H1 (cell line): ENCODE measurements around the gene DDX23. TPM values are rescaled to one million over a fixed set of nuclear protein-coding genes. Genes with fewer than 3 reads are reported as not detected.

ENCODE experiments used
- CTCF ChIA-PET: fragments of 300-600 bp; sonication (Branson Sonifier 250); formaldehyde crosslinking; loops from one replicate; lab custom pipeline; 2021; ENCODE audit not compliant: partially characterized antibody; lab: Charles Lee
- POLR2A ChIA-PET: fragments of 300-600 bp; sonication (Branson Sonifier 250); formaldehyde crosslinking; loops from one replicate; lab custom pipeline; 2021; ENCODE audit warnings: inconsistent platforms; ENCODE audit not compliant: partially characterized antibody; lab: Charles Lee
- DNase-seq, 2 experiments: peaks; one replicate each; pipeline versions ENCODE4 v3.0.0 to v3.0.0-alpha.2; 2010 to 2022; ENCODE audit warnings: low spot score in 2 of 2, low read depth in 1 of 2, mixed read lengths in 1 of 2
- FAIRE-seq: peaks from 2 replicates; lab custom pipeline; 2011; peaks lifted over from hg19 to GRCh38; lab: Jason Lieb, UNC
- H2AFZ ChIP-seq: 2 replicates; pipeline ENCODE4 v1.8.1; 2012; ENCODE audit warnings: low read length, inconsistent platforms
- H2AK5ac ChIP-seq: 2 replicates; pipeline ENCODE4 v1.6.1; 2013; ENCODE audit warnings: low read depth, low read length
- H2BK120ac ChIP-seq: replicated peaks from 2 replicates; pipeline ENCODE3; 2013; ENCODE audit warnings: low read depth, low read length, inconsistent platforms
- H2BK12ac ChIP-seq: 2 replicates; pipeline ENCODE4 v1.6.1; 2013; ENCODE audit warnings: low read depth, low read length
- H2BK15ac ChIP-seq: 2 replicates; pipeline ENCODE4 v1.6.1; 2013; ENCODE audit warnings: low read length
- H2BK20ac ChIP-seq: 2 replicates; pipeline ENCODE4 v1.6.1; 2013; ENCODE audit warnings: low read length
- H2BK5ac ChIP-seq: 2 replicates; pipeline ENCODE4 v1.6.1; 2013; ENCODE audit warnings: low read depth, low read length
- H3K14ac ChIP-seq: 2 replicates; pipeline ENCODE4 v1.6.1; 2013; ENCODE audit warnings: inconsistent platforms; ENCODE audit not compliant: insufficient read length
- H3K18ac ChIP-seq: 2 replicates; pipeline ENCODE4 v1.6.1; 2013; ENCODE audit warnings: low read length; ENCODE audit errors: extremely low read depth
- H3K23ac ChIP-seq: 2 replicates; pipeline ENCODE4 v1.6.1; 2013; ENCODE audit warnings: inconsistent platforms; ENCODE audit not compliant: insufficient read length
- H3K23me2 ChIP-seq: 2 replicates; pipeline ENCODE4 v1.6.1; 2013; ENCODE audit warnings: low read depth, low read length
- H3K27ac ChIP-seq: 2 replicates; pipeline ENCODE4 v1.6.1; 2011; ENCODE audit warnings: low read depth, low read length, inconsistent platforms
- H3K27me3 ChIP-seq, 4 experiments: replicated peaks in 1 of 4; 1 replicate in 1 of 4; 2 replicates in 3 of 4; pipeline versions ENCODE4 v1.6.1 to v1.8.1; 2011 to 2013; ENCODE audit warnings: low read length in 3 of 4, mild to moderate bottlenecking in 3 of 4, inconsistent platforms in 2 of 4, mixed read lengths in 2 of 4, moderate library complexity in 1 of 4; ENCODE audit not compliant: control insufficient read depth in 3 of 4, insufficient read depth in 3 of 4; ENCODE audit errors: extremely low read depth in 1 of 4
- H3K36me3 ChIP-seq, 4 experiments: 2 replicates each; pipeline versions ENCODE4 v1.6.1 to v1.8.1; 2011 to 2013; ENCODE audit warnings: mild to moderate bottlenecking in 4 of 4, low read length in 3 of 4, moderate library complexity in 2 of 4, control low read depth in 1 of 4, inconsistent platforms in 1 of 4; ENCODE audit not compliant: insufficient read depth in 4 of 4, control insufficient read depth in 2 of 4
- H3K4ac ChIP-seq: replicated peaks from 2 replicates; pipeline ENCODE3; 2013; ENCODE audit warnings: low read length, low read depth, mixed read lengths, inconsistent platforms; ENCODE audit not compliant: insufficient read length
- H3K4me1 ChIP-seq, 4 experiments: replicated peaks in 1 of 4; 1 replicate in 1 of 4; 2 replicates in 3 of 4; pipeline versions ENCODE4 v1.6.1 to v1.8.1; 2011 to 2013; ENCODE audit warnings: low read length in 3 of 4, inconsistent platforms in 2 of 4, mixed read lengths in 1 of 4; ENCODE audit not compliant: insufficient read depth in 4 of 4, control insufficient read depth in 3 of 4
- H3K4me2 ChIP-seq, 2 experiments: 2 replicates each; pipeline versions ENCODE4 v1.6.1 to v1.8.1; 2011 to 2013; ENCODE audit warnings: low read depth in 2 of 2, low read length in 2 of 2, control low read depth in 1 of 2, inconsistent platforms in 1 of 2, mild to moderate bottlenecking in 1 of 2; ENCODE audit not compliant: insufficient read depth in 1 of 2
- H3K4me3 ChIP-seq, 4 experiments: fragments of 200-600, 300-600 bp in 1 of 4; sonication (generic), shearing (Covaris generic), sonication (Bioruptor Twin) in 1 of 4; 2 replicates each; pipeline versions ENCODE4 v1.5.1 to v1.8.1; 2011 to 2016; ENCODE audit warnings: low read length in 4 of 4, low read depth in 3 of 4, control low read depth in 2 of 4, inconsistent platforms in 2 of 4, mild to moderate bottlenecking in 2 of 4, mixed read lengths in 1 of 4, moderate library complexity in 1 of 4; ENCODE audit not compliant: insufficient read depth in 2 of 4; ENCODE audit errors: extremely low read depth in 1 of 4
- H3K56ac ChIP-seq: replicated peaks from 2 replicates; pipeline ENCODE3; 2013; ENCODE audit warnings: low read depth, mild to moderate bottlenecking, mixed read lengths, low read length, inconsistent platforms; ENCODE audit not compliant: insufficient read length
- H3K79me1 ChIP-seq: 2 replicates; pipeline ENCODE4 v1.6.1; 2013; ENCODE audit warnings: low read depth, low read length, control low read depth
- H3K79me2 ChIP-seq, 2 experiments: 2 replicates each; pipeline versions ENCODE4 v1.6.1 to v1.8.1; 2012 to 2013; ENCODE audit warnings: low read length in 2 of 2, mild to moderate bottlenecking in 2 of 2, inconsistent platforms in 1 of 2; ENCODE audit not compliant: insufficient read depth in 2 of 2, control insufficient read depth in 1 of 2
- H3K9ac ChIP-seq, 4 experiments: replicated peaks in 1 of 4; 1 replicate in 1 of 4; 2 replicates in 3 of 4; pipeline versions ENCODE4 v1.6.1 to v1.8.1; 2011 to 2013; ENCODE audit warnings: low read depth in 3 of 4, low read length in 3 of 4, control low read depth in 2 of 4, mild to moderate bottlenecking in 2 of 4, moderate library complexity in 2 of 4, inconsistent platforms in 1 of 4; ENCODE audit errors: extremely low read depth in 1 of 4
- H3K9me3 ChIP-seq, 2 experiments: 2 replicates each; pipeline versions ENCODE4 v1.6.1 to v1.8.1; 2012 to 2013; ENCODE audit warnings: mild to moderate bottlenecking in 2 of 2, moderate library complexity in 2 of 2, control low read depth in 1 of 2, inconsistent platforms in 1 of 2, low read depth in 1 of 2, low read length in 1 of 2, mixed read lengths in 1 of 2; ENCODE audit not compliant: insufficient read depth in 2 of 2
- H4K20me1 ChIP-seq, 2 experiments: replicated peaks in 1 of 2; 2 replicates each; pipeline versions ENCODE3 to v1.8.1; 2011 to 2013; ENCODE audit warnings: inconsistent platforms in 2 of 2, low read length in 2 of 2, mild to moderate bottlenecking in 1 of 2; ENCODE audit not compliant: insufficient read depth in 2 of 2, control insufficient read depth in 1 of 2
- H4K5ac ChIP-seq: 2 replicates; pipeline ENCODE4 v1.6.1; 2013; ENCODE audit warnings: low read length, low read depth, mixed read lengths, inconsistent platforms; ENCODE audit not compliant: insufficient read length
- H4K8ac ChIP-seq: 2 replicates; pipeline ENCODE4 v1.8.0; 2013; ENCODE audit warnings: mild to moderate bottlenecking, moderate library complexity, low read length, inconsistent platforms; ENCODE audit not compliant: insufficient read depth; ENCODE audit errors: extremely low read depth
- H4K91ac ChIP-seq: replicated peaks from 2 replicates; pipeline ENCODE3; 2013; ENCODE audit warnings: low read length, mixed read lengths, inconsistent platforms; ENCODE audit not compliant: insufficient read length
- ATF2 ChIP-seq: IDR thresholded peaks from 2 replicates; pipeline ENCODE4 v1.6.1; 2012; ENCODE audit warnings: low read length, inconsistent platforms
- HDAC6 ChIP-seq: IDR thresholded peaks from one replicate; pipeline ENCODE4 v1.7.1; 2012; ENCODE audit warnings: low read depth, mild to moderate bottlenecking, inconsistent platforms, low read length, moderate library complexity
- POLR2AphosphoS5 ChIP-seq: IDR thresholded peaks from 2 replicates; pipeline ENCODE4 v1.6.1; 2011; ENCODE audit warnings: low read depth, low read length
- SAP30 ChIP-seq: fragments of 300-600 bp; sonication (generic); IDR thresholded peaks from 2 replicates; pipeline ENCODE4 v1.7.1; 2012; ENCODE audit warnings: low read length, moderate library complexity, mild to moderate bottlenecking, inconsistent platforms; ENCODE audit not compliant: insufficient read depth, insufficient replicate concordance
- WGBS, 2 experiments: shearing (Covaris generic) in 1 of 2; methylation state at CpG; one replicate each; pipeline versions ENCODE4 v1.1.6 to v1.1.7; 2013 to 2015; ENCODE audit warnings: low lambda C conversion rate in 2 of 2, mixed read lengths in 2 of 2, inconsistent platforms in 1 of 2, low coverage in 1 of 2, missing lambda C conversion rate in 1 of 2; ENCODE audit not compliant: insufficient replicate concordance in 2 of 2, insufficient coverage in 1 of 2, insufficient read length in 1 of 2; ENCODE audit errors: extremely low coverage in 1 of 2, missing lambda C conversion rate in 1 of 2; 5-methylcytosine and 5-hydroxymethylcytosine counted together
- polyA plus RNA-seq, 7 experiments: library from polyadenylated mRNA; depleted of rRNA in 3 of 7; stranded (reverse) in 5 of 7; unstranded in 2 of 7; fragments of >200 nt in 5 of 7; fragments of 200-250 nt in 2 of 7; gene quantifications; 1 replicate in 5 of 7; 2 replicates in 1 of 7; 4 replicates in 1 of 7; pipeline versions ENCODE4 v1.2.1 to v1.2.3, GENCODE V29; 2011 to 2013; ENCODE audit warnings: missing spikeins in 2 of 7, mixed read lengths in 2 of 7
- total RNA-seq: library from RNA; stranded (reverse); fragmentation: NEBNext Ultra II Directional; extraction: Animal tissue kit (Norgen Biotek cat#: 25700); gene quantifications from 2 replicates; pipeline ENCODE4 v1.2.1, GENCODE V29; 2021
- TF ChIP-seq, protein P1 (sequence below): IDR thresholded peaks from 2 replicates; pipeline ENCODE4 v1.6.1; 2011; ENCODE audit warnings: low read length, improper control_type of control experiment

The DDX23 gene
- total and polyA plus RNA-seq, 2 of the 8 experiments (the other 6 are each of a cell fraction or from before 2014, with no cell fraction given) = 43.5 to 107 TPM

GRCh38 chr12:48856379-48856778 is 4.4 kb upstream of the DDX23 start:
- Histone ChIP-seq H2AK5ac (no peak overlapping the region), H3K9ac (no peak overlapping the region), H2BK12ac (no peak overlapping the region), H4K91ac (no peak overlapping the region), H3K4me2 (no peak overlapping the region), H2AFZ (no peak overlapping the region), H3K79me2 (peaks cover 2 to 5% of the 10 kb centered on the region in 2 experiments; a peak in 3 of 4 replicates), H3K79me1 (no peaks in the 10 kb centered on the region), H3K4me1 (peaks cover 0 to 5% (median 5%) of the 10 kb centered on the region in 4 experiments; a peak in 4 of 7 replicates), H3K18ac (no peak overlapping the region), H4K20me1 (peaks cover 2 to 7% of the 10 kb centered on the region in 2 experiments), H2BK120ac (no peak overlapping the region), H3K36me3 (peaks cover 15 to 40% (median 23%) of the 10 kb centered on the region in 4 experiments), H3K23me2 (peaks cover 3% of the 10 kb centered on the region; the same call in 1 of the 2 replicates), H2BK15ac (no peak overlapping the region), H3K27me3 (no peaks in the 10 kb centered on the region), H4K8ac (no peak overlapping the region), H3K14ac (no peak overlapping the region), H2BK20ac (no peak overlapping the region), H3K4me3 (no peak overlapping the region), H3K4ac (no peak overlapping the region), H3K9me3 (no peaks in the 10 kb centered on the region), H3K56ac (no peak overlapping the region), H4K5ac (no peak overlapping the region), H3K23ac (no peak overlapping the region), H2BK5ac (no peak overlapping the region), H3K27ac (no peak overlapping the region)
- CTCF ChIA-PET = interaction anchor here (0.6 to 26.4 kb wide), 13 partner anchors 10 to 185 kb away, joined by 3 to 678 read pairs (median 4); partner anchors contain the start of gene RND1
- POLR2A ChIA-PET = interaction anchor here (0.8 to 22.9 kb wide), 5 partner anchors 7 to 101 kb away, joined by 3 to 651 read pairs (median 5); partner anchors contain the start of genes ARF3 and RND1
- WGBS, 2 experiments = 88% methylated on average over 2 of the region's 2 CpGs; no CpG with 5 or more reads in 1 of the 2 experiments
- DNase-seq (no peak), FAIRE-seq (no peak)
- no peak for TF ChIP-seq SAP30
- peak; percentile 57; the same call in 1 of the 2 replicates for TF ChIP-seq POLR2AphosphoS5
- TF ChIP-seq, protein P1, sequence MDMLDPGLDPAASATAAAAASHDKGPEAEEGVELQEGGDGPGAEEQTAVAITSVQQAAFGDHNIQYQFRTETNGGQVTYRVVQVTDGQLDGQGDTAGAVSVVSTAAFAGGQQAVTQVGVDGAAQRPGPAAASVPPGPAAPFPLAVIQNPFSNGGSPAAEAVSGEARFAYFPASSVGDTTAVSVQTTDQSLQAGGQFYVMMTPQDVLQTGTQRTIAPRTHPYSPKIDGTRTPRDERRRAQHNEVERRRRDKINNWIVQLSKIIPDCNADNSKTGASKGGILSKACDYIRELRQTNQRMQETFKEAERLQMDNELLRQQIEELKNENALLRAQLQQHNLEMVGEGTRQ = no peak
- TF ChIP-seq ATF2 = no peak
- TF ChIP-seq HDAC6 = no peak
